SK-N-SH (cell line): Measurements from ENCODE around the gene MTHFD1L. TPM values are rescaled to one million over a fixed set of nuclear protein-coding genes. Genes with fewer than 3 reads are reported as not detected.

ENCODE experiments used
- CTCF ChIA-PET: fragments of 300-600, 350-600 bp; formaldehyde crosslinking; extraction: SDS; loops from one replicate; lab custom pipeline; 2021; lab: Yijun Ruan, JAX
- POLR2A ChIA-PET: fragments of 350-600 bp; sonication (Branson Sonifier 250); formaldehyde crosslinking; extraction: SDS; loops from one replicate; lab custom pipeline; 2020; ENCODE audit warnings: antibody characterized with exemption, inconsistent platforms; lab: Yijun Ruan, JAX
- DNase-seq: peaks from one replicate; pipeline ENCODE4 v3.0.0; 2012
- H2AFZ ChIP-seq: fragments of 200-600 bp; sonication (generic); 2 replicates; pipeline ENCODE4 v1.8.1; 2016; ENCODE audit warnings: antibody characterized with exemption, mild to moderate bottlenecking, low read depth
- H3F3A ChIP-seq: fragments of 200-600 bp; sonication (generic); replicated peaks from 2 replicates; pipeline ENCODE3; 2016; ENCODE audit warnings: antibody characterized with exemption, mild to moderate bottlenecking; ENCODE audit not compliant: insufficient read depth
- H3K27ac ChIP-seq, 2 experiments: fragments of 200-500 bp in 1 of 2; fragments of 200-600 bp in 1 of 2; sonication (Bioruptor generic) in 1 of 2; sonication (generic), shearing (Covaris generic) in 1 of 2; 2 replicates each; pipeline versions ENCODE4 v1.5.1 to v1.6.1; 2014 to 2016; ENCODE audit warnings: low read depth in 2 of 2, inconsistent platforms in 1 of 2, low read length in 1 of 2, mild to moderate bottlenecking in 1 of 2, mixed read lengths in 1 of 2
- H3K27me3 ChIP-seq: fragments of 200-600 bp; sonication (generic), shearing (Covaris generic); 2 replicates; pipeline ENCODE4 v1.6.1; 2016; ENCODE audit warnings: mixed run types; ENCODE audit not compliant: insufficient read depth
- H3K36me3 ChIP-seq, 2 experiments: fragments of 200-500 bp in 1 of 2; fragments of 200-600 bp in 1 of 2; sonication (Bioruptor generic) in 1 of 2; sonication (generic) in 1 of 2; replicated peaks in 1 of 2; 2 replicates each; pipeline versions ENCODE3 to v1.5.1; 2014 to 2016; ENCODE audit warnings: low read length in 1 of 2, mild to moderate bottlenecking in 1 of 2; ENCODE audit not compliant: insufficient read depth in 2 of 2, control insufficient read depth in 1 of 2
- H3K4me1 ChIP-seq, 2 experiments: fragments of 200-500 bp in 1 of 2; fragments of 200-600 bp in 1 of 2; sonication (Bioruptor generic) in 1 of 2; sonication (generic), shearing (Covaris generic) in 1 of 2; 2 replicates each; pipeline versions ENCODE4 v1.5.1 to v1.6.1; 2014 to 2016; ENCODE audit warnings: low read depth in 1 of 2, low read length in 1 of 2, mixed run types in 1 of 2; ENCODE audit not compliant: insufficient read depth in 2 of 2, control insufficient read depth in 1 of 2
- H3K4me2 ChIP-seq: fragments of 200-600 bp; sonication (generic), shearing (Covaris generic); 2 replicates; pipeline ENCODE4 v1.6.1; 2017; ENCODE audit warnings: mixed run types
- H3K4me3 ChIP-seq, 2 experiments: fragments of 200-500 bp in 1 of 2; fragments of 200-600 bp in 1 of 2; sonication (Bioruptor generic) in 1 of 2; sonication (generic), shearing (Covaris generic) in 1 of 2; 2 replicates each; pipeline versions ENCODE4 v1.5.1 to v1.8.1; 2014 to 2016; ENCODE audit warnings: low read depth in 2 of 2, inconsistent platforms in 1 of 2, low read length in 1 of 2, mild to moderate bottlenecking in 1 of 2, mixed read lengths in 1 of 2, moderate library complexity in 1 of 2
- H3K79me2 ChIP-seq: fragments of 200-600 bp; sonication (generic); 2 replicates; pipeline ENCODE4 v1.8.1; 2017; ENCODE audit warnings: mild to moderate bottlenecking; ENCODE audit not compliant: insufficient read depth
- H3K9ac ChIP-seq: fragments of 200-600 bp; sonication (generic); 2 replicates; pipeline ENCODE4 v1.6.1; 2017; ENCODE audit warnings: mixed run types
- H3K9me2 ChIP-seq: fragments of 200-600 bp; sonication (generic); 2 replicates; pipeline ENCODE4 v1.6.1; 2017; ENCODE audit warnings: mixed run types
- H3K9me3 ChIP-seq: fragments of 200-600 bp; sonication (generic); 2 replicates; pipeline ENCODE4 v1.6.1; 2017; ENCODE audit warnings: mixed run types, mild to moderate bottlenecking, moderate library complexity
- H4K20me1 ChIP-seq: fragments of 200-600 bp; sonication (generic); 2 replicates; pipeline ENCODE4 v1.6.1; 2017; ENCODE audit warnings: mild to moderate bottlenecking, mixed run types; ENCODE audit not compliant: insufficient read depth
- CHD2 ChIP-seq: fragments of 150-350 bp; IDR thresholded peaks from 2 replicates; pipeline ENCODE4 v1.6.1; 2018; ENCODE audit warnings: low read length; ENCODE audit not compliant: partially characterized antibody
- FOSL2 ChIP-seq: IDR thresholded peaks from 2 replicates; pipeline ENCODE4 v1.4.0; 2012; ENCODE audit warnings: low read depth, mild to moderate bottlenecking, moderate library complexity, borderline replicate concordance
- FOXJ3 ChIP-seq: sonication (generic); formaldehyde crosslinking; IDR thresholded peaks from 2 replicates; pipeline ENCODE4 v1.5.1; 2020; ENCODE audit warnings: mild to moderate bottlenecking, missing genetic modification reagents
- MEF2A ChIP-seq: IDR thresholded peaks from 2 replicates; pipeline ENCODE4 v1.4.0; 2012; ENCODE audit warnings: low read depth, borderline replicate concordance
- PBX3 ChIP-seq: IDR thresholded peaks from 2 replicates; pipeline ENCODE4; 2012
- POLR2AphosphoS5 ChIP-seq: IDR thresholded peaks from 2 replicates; pipeline ENCODE4 v1.6.1; 2012; ENCODE audit warnings: low read depth, low read length
- RAD21 ChIP-seq: IDR thresholded peaks from 2 replicates; pipeline ENCODE4 v1.6.1; 2012; ENCODE audit warnings: mild to moderate bottlenecking, low read length
- RCOR1 ChIP-seq: fragments of 150-350 bp; IDR thresholded peaks from 2 replicates; pipeline ENCODE4 v1.6.1; 2017; ENCODE audit warnings: antibody characterized with exemption, low read length
- RFX5 ChIP-seq: IDR thresholded peaks from 2 replicates; pipeline ENCODE4 v1.6.1; 2012; ENCODE audit warnings: mild to moderate bottlenecking, improper control_type of control experiment, low read length
- SMC3 ChIP-seq: IDR thresholded peaks from 2 replicates; pipeline ENCODE4 v1.6.1; 2012; ENCODE audit warnings: low read depth, low read length, improper control_type of control experiment
- TAF1 ChIP-seq: IDR thresholded peaks from 2 replicates; pipeline ENCODE4 v1.6.1; 2012; ENCODE audit warnings: low read depth, mild to moderate bottlenecking, low read length, moderate library complexity, borderline replicate concordance
- TEAD4 ChIP-seq: IDR thresholded peaks from 2 replicates; pipeline ENCODE4 v1.4.0; 2012; ENCODE audit warnings: mild to moderate bottlenecking, borderline replicate concordance; ENCODE audit not compliant: insufficient read depth
- USF2 ChIP-seq: fragments of 150-350 bp; IDR thresholded peaks from 2 replicates; pipeline ENCODE4 v1.6.1; 2017; ENCODE audit warnings: antibody characterized with exemption, low read length, low read depth, borderline replicate concordance
- ZBTB33 ChIP-seq: IDR thresholded peaks from 2 replicates; pipeline ENCODE4 v1.4.0; 2012; ENCODE audit warnings: low read depth, borderline replicate concordance
- WGBS: methylation state at CpG from one replicate; pipeline ENCODE4 v1.1.6; 2017; ENCODE audit warnings: low lambda C conversion rate; 5-methylcytosine and 5-hydroxymethylcytosine counted together
- polyA plus RNA-seq, 3 experiments: library from polyadenylated mRNA; depleted of rRNA; stranded (reverse); fragments of >200 nt; gene quantifications; 2 replicates each; pipeline ENCODE4 v1.2.3, GENCODE V29; 2012
- TF ChIP-seq, protein P1 (sequence below): IDR thresholded peaks from 2 replicates; pipeline ENCODE4 v1.4.0; 2012; ENCODE audit warnings: low read depth
- TF ChIP-seq, protein P2 (sequence below): IDR thresholded peaks from 2 replicates; pipeline ENCODE4 v1.6.1; 2012; ENCODE audit warnings: mild to moderate bottlenecking, low read depth, low read length, moderate library complexity

The MTHFD1L gene
- polyA plus RNA-seq, 1 of the 3 experiments (the other 2 are of a cell fraction), result 37.0 TPM

DNA sequence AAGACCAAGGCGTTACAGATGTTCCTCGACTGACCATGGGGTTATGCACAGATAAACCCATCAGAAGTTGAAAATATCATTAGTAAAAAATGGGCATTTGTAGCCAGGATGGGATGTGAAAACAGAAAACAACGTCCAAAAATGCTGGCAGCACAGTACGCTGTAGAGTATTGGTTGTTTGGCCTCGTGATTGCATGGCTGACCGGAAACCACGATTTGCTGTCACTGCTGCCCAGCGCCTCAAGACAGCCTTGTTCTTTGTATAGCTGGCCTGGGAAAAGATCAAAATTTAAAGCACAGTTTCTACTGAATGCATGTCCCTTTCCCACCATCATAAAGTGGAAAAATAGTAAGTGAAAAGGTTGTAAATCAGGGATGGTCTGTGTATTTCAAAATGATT is 41.9 kb downstream of the MTHFD1L start:
- ChIA-PET POLR2A (no interaction called here), CTCF (interaction anchor here (0.6 to 2.0 kb wide), 2 partner anchors 15 to 32 kb away, joined by 4 to 7 read pairs; no protein-coding TSS in a partner anchor)
- no peak overlapping the region for H3K9ac ChIP-seq

More for the DNA sequence above, 41.9 kb downstream of the MTHFD1L start:
- WGBS, result 91% methylated on average over 8 of the region's 8 CpGs
- H3K4me1 ChIP-seq, result peaks cover 0 to 9% of the 10 kb centered on the region in 2 experiments; a peak in 1 of 4 replicates
- no peaks in the 10 kb centered on the region for H3K9me2 ChIP-seq
- TF ChIP-seq SMC3 (no peak), PBX3 (no peak), RFX5 (no peak), POLR2AphosphoS5 (no peak), FOSL2 (no peak), MEF2A (no peak), TAF1 (no peak), RCOR1 (no peak), FOXJ3 (no peak), TEAD4 (no peak), ZBTB33 (no peak), RAD21 (no peak), CHD2 (no peak), USF2 (no peak)
- TF ChIP-seq, protein P1, sequence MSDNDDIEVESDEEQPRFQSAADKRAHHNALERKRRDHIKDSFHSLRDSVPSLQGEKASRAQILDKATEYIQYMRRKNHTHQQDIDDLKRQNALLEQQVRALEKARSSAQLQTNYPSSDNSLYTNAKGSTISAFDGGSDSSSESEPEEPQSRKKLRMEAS, result no peak
- TF ChIP-seq, protein P2, sequence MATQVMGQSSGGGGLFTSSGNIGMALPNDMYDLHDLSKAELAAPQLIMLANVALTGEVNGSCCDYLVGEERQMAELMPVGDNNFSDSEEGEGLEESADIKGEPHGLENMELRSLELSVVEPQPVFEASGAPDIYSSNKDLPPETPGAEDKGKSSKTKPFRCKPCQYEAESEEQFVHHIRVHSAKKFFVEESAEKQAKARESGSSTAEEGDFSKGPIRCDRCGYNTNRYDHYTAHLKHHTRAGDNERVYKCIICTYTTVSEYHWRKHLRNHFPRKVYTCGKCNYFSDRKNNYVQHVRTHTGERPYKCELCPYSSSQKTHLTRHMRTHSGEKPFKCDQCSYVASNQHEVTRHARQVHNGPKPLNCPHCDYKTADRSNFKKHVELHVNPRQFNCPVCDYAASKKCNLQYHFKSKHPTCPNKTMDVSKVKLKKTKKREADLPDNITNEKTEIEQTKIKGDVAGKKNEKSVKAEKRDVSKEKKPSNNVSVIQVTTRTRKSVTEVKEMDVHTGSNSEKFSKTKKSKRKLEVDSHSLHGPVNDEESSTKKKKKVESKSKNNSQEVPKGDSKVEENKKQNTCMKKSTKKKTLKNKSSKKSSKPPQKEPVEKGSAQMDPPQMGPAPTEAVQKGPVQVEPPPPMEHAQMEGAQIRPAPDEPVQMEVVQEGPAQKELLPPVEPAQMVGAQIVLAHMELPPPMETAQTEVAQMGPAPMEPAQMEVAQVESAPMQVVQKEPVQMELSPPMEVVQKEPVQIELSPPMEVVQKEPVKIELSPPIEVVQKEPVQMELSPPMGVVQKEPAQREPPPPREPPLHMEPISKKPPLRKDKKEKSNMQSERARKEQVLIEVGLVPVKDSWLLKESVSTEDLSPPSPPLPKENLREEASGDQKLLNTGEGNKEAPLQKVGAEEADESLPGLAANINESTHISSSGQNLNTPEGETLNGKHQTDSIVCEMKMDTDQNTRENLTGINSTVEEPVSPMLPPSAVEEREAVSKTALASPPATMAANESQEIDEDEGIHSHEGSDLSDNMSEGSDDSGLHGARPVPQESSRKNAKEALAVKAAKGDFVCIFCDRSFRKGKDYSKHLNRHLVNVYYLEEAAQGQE, result no peak
- no peak overlapping the region for H3K4me3 ChIP-seq
- no peak overlapping the region for H3K27ac ChIP-seq
- H4K20me1 ChIP-seq, result no peaks in the 10 kb centered on the region
- no peak for DNase-seq
- no peaks in the 10 kb centered on the region for H3K9me3 ChIP-seq
- H3K36me3 ChIP-seq, result peaks cover 14 to 30% of the 10 kb centered on the region in 2 experiments
- H3K4me2 ChIP-seq, result no peak overlapping the region
- H3K27me3 ChIP-seq, result no peaks in the 10 kb centered on the region
- no peaks in the 10 kb centered on the region for H3F3A ChIP-seq
- H3K79me2 ChIP-seq, result no peaks in the 10 kb centered on the region
- H2AFZ ChIP-seq, result no peak overlapping the region
